ENCODE data around the gene IFNL4. TPM values are rescaled to one million over a fixed set of nuclear protein-coding genes. Genes with fewer than 3 reads are reported as not detected.
"Not testable (repeated sequence)": the region's sequence is repeated elsewhere in the genome, so short reads cannot be mapped to it uniquely, and the experiment has no call there.

Gene IFNL4
- total RNA-seq, 4 donors from 2014 or later, result not detected

GRCh38 chr19:39284032-39284431 lies 35.4 kb upstream of the IFNL4 start:
- WGBS, 2 donors, result 89 to 93% methylated on average over 1 of the region's 1 CpG
- Histone ChIP-seq H3K4me3 (no peak overlapping the region), H3K9me3 (peaks cover 0 to 70% (median 3%) of the 10 kb centered on the region in 4 donors), H3K27ac (no peak overlapping the region), H3K36me3 (no peaks in the 10 kb centered on the region), H3K4me1 (no peaks in the 10 kb centered on the region), H3K27me3 (no peaks in the 10 kb centered on the region)
- no peak for TF ChIP-seq POLR2A (IDR thresholded peaks at IDR 0.05)
- TF ChIP-seq CTCF (IDR thresholded peaks at IDR 0.05), result no peak
- TF ChIP-seq EP300 (IDR thresholded peaks at IDR 0.05), result no peak
- DNase-seq (ENCODE audit: low spot score in 2 of 2), result no peak

DNA sequence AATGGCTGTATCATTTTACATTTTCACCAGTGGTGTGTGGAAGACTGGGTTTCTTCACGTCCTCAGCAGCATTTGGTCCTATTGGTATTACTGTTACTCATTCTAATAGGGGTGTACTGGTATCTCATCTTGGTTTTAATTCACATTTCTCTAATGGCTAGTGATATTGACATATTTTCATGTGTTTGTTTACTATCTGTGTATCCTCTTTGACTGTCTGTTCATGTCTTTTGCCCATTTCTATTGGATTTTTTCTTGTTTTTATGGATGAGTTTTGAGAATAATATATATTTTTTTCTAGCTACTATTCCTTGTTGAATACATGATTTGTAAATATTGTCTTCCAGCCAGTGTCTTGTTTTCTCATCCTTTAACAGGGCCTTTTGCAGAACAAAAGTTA lies 33.4 kb upstream of the IFNL4 start:
- Histone ChIP-seq H3K4me3 (no peak overlapping the region), H3K27me3 (no peaks in the 10 kb centered on the region), H3K36me3 (no peaks in the 10 kb centered on the region), H3K4me1 (no peaks in the 10 kb centered on the region), H3K27ac (no peak overlapping the region), H3K9me3 (peaks cover 0 to 51% (median 3%) of the 10 kb centered on the region in 4 donors)
- WGBS, 2 donors, result 48 to 58% methylated on average over 1 of the region's 1 CpG
- TF ChIP-seq CTCF (IDR thresholded peaks at IDR 0.05) (no peak), POLR2A (IDR thresholded peaks at IDR 0.05) (no peak), EP300 (IDR thresholded peaks at IDR 0.05) (no peak)
- no peak for DNase-seq (ENCODE audit: low spot score in 2 of 2)

- no peak for TF ChIP-seq CTCF (IDR thresholded peaks at IDR 0.05)
- no peak for TF ChIP-seq POLR2A (IDR thresholded peaks at IDR 0.05)
- no peak for TF ChIP-seq EP300 (IDR thresholded peaks at IDR 0.05)
These were observed 28.9 kb upstream of the IFNL4 start for GRCh38 chr19:39277598-39277997.

GRCh38 chr19:39276740-39277139 lies 28.1 kb upstream of the IFNL4 start:
- no peak for DNase-seq (ENCODE audit: low spot score in 2 of 2)
- H3K27me3 ChIP-seq, result no peaks in the 10 kb centered on the region
- TF ChIP-seq EP300 (IDR thresholded peaks at IDR 0.05) (no peak), POLR2A (IDR thresholded peaks at IDR 0.05) (no peak), CTCF (IDR thresholded peaks at IDR 0.05) (no peak)
- no peak overlapping the region for H3K4me3 ChIP-seq
- no peaks in the 10 kb centered on the region for H3K4me1 ChIP-seq
- no peak overlapping the region for H3K27ac ChIP-seq
- 91 to 93% methylated on average over 5 of the region's 5 CpGs for WGBS, 2 donors
- no peaks in the 10 kb centered on the region for H3K36me3 ChIP-seq
- H3K9me3 ChIP-seq, result peaks cover 0 to 15% (median 1%) of the 10 kb centered on the region in 4 donors

More at GRCh38 chr19:39277598-39277997, 28.9 kb upstream of the IFNL4 start:
- Histone ChIP-seq H3K27ac (no peak overlapping the region), H3K4me1 (no peaks in the 10 kb centered on the region), H3K27me3 (no peaks in the 10 kb centered on the region), H3K4me3 (no peak overlapping the region), H3K9me3 (peaks cover 0 to 23% (median 1%) of the 10 kb centered on the region in 4 donors), H3K36me3 (no peaks in the 10 kb centered on the region)
- WGBS, 2 donors, result 76 to 82% methylated on average over 7 of the region's 7 CpGs
- no peak for DNase-seq (ENCODE audit: low spot score in 2 of 2)

GRCh38 chr19:39275578-39275977 lies 26.9 kb upstream of the IFNL4 start:
- no peaks in the 10 kb centered on the region for H3K36me3 ChIP-seq
- WGBS, 2 donors, result 80% methylated on average over 5 of the region's 5 CpGs
- TF ChIP-seq EP300 (IDR thresholded peaks at IDR 0.05), result no peak
- no peak for TF ChIP-seq CTCF (IDR thresholded peaks at IDR 0.05)
- TF ChIP-seq POLR2A (IDR thresholded peaks at IDR 0.05), result no peak
- H3K4me1 ChIP-seq, result no peaks in the 10 kb centered on the region
- H3K27me3 ChIP-seq, result peaks cover 0 to under 1% of the 10 kb centered on the region in 2 donors
- H3K4me3 ChIP-seq, result no peak overlapping the region
- H3K9me3 ChIP-seq, result peaks cover 0 to 3% (median 0%) of the 10 kb centered on the region in 4 donors
- no peak for DNase-seq (ENCODE audit: low spot score in 2 of 2)
- H3K27ac ChIP-seq, result no peak overlapping the region

GRCh38 chr19:39273859-39274258 lies 25.2 kb upstream of the IFNL4 start:
- not testable (repeated sequence) for H3K4me3 ChIP-seq; H3K4me1 ChIP-seq; H3K27me3 ChIP-seq; DNase-seq (ENCODE audit: low spot score in 2 of 2); H3K36me3 ChIP-seq; H3K9me3 ChIP-seq; H3K27ac ChIP-seq
- 79 to 83% methylated on average over 5 of the region's 5 CpGs for WGBS, 2 donors

All from tibial nerve (tissue), 4 donors.